HEK293T (cell line): Measurements from ENCODE around the gene KCNH1.

Experiments used
- CTCF ChIA-PET: fragments of 350-600 bp; formaldehyde crosslinking; extraction: SDS; loops from one replicate; lab custom pipeline; 2021; ENCODE audit warnings: antibody characterized with exemption, inconsistent platforms; lab: Yijun Ruan, JAX
- POLR2A ChIA-PET: fragments of 350-600 bp; formaldehyde crosslinking; extraction: SDS; loops from one replicate; lab custom pipeline; 2020; ENCODE audit warnings: antibody characterized with exemption, inconsistent platforms; lab: Yijun Ruan, JAX
- DNase-seq: peaks from one replicate; pipeline ENCODE4 v3.0.0; 2012; ENCODE audit warnings: mixed read lengths; ENCODE audit errors: extremely low spot score
- ARNT ChIP-seq: fragments of 450-650 bp; IDR thresholded peaks from 2 replicates; pipeline ENCODE4 v1.6.1; 2017; ENCODE audit warnings: mild to moderate bottlenecking
- BHLHE40 ChIP-seq: fragments of 450-650 bp; IDR thresholded peaks from 2 replicates; pipeline ENCODE4 v1.6.1; 2016; ENCODE audit warnings: mild to moderate bottlenecking, moderate library complexity, borderline replicate concordance
- CTBP1 ChIP-seq: fragments of 450-650 bp; IDR thresholded peaks from 2 replicates; pipeline ENCODE4 v1.6.1; 2016; ENCODE audit warnings: borderline replicate concordance
- ELF4 ChIP-seq: fragments of 450-650 bp; IDR thresholded peaks from 2 replicates; pipeline ENCODE4 v1.6.1; 2017; ENCODE audit warnings: antibody characterized with exemption
- FOXA1 ChIP-seq: fragments of 450-650 bp; IDR thresholded peaks from 2 replicates; pipeline ENCODE4 v1.6.1; 2016; ENCODE audit warnings: mild to moderate bottlenecking
- FOXK2 ChIP-seq: fragments of 450-650 bp; IDR thresholded peaks from 2 replicates; pipeline ENCODE4 v1.6.1; 2016; ENCODE audit warnings: mild to moderate bottlenecking
- FOXM1 ChIP-seq: fragments of 450-650 bp; IDR thresholded peaks from 2 replicates; pipeline ENCODE4 v1.6.1; 2017; ENCODE audit warnings: mild to moderate bottlenecking, borderline replicate concordance
- HDGF ChIP-seq: fragments of 450-650 bp; IDR thresholded peaks from 2 replicates; pipeline ENCODE4 v1.6.1; 2017; ENCODE audit warnings: antibody characterized with exemption, borderline replicate concordance
- L3MBTL2 ChIP-seq: fragments of 450-650 bp; conservative IDR thresholded peaks from 2 replicates; pipeline ENCODE4 v1.6.1; 2016; ENCODE audit warnings: mild to moderate bottlenecking
- LEF1 ChIP-seq: fragments of 450-650 bp; IDR thresholded peaks from 2 replicates; pipeline ENCODE4 v1.6.1; 2017; ENCODE audit warnings: mild to moderate bottlenecking, borderline replicate concordance
- NFRKB ChIP-seq: fragments of 450-650 bp; IDR thresholded peaks from 2 replicates; pipeline ENCODE4 v1.6.1; 2016; ENCODE audit warnings: mild to moderate bottlenecking, moderate library complexity
- PKNOX1 ChIP-seq: fragments of 450-650 bp; IDR thresholded peaks from 2 replicates; pipeline ENCODE4 v1.6.1; 2016
- SP1 ChIP-seq: fragments of 450-650 bp; IDR thresholded peaks from 2 replicates; pipeline ENCODE4 v1.6.1; 2017
- SUZ12 ChIP-seq: fragments of 450-650 bp; IDR thresholded peaks from 2 replicates; pipeline ENCODE4 v1.6.1; 2016; ENCODE audit warnings: mild to moderate bottlenecking
- TARDBP ChIP-seq: fragments of 450-650 bp; IDR thresholded peaks from 2 replicates; pipeline ENCODE4 v1.6.1; 2016
- ZNF384 ChIP-seq: fragments of 450-650 bp; IDR thresholded peaks from 2 replicates; pipeline ENCODE4 v1.6.1; 2016

The KCNH1 gene

GRCh38 chr1:210723646-210724045 lies 410.3 kb downstream of the KCNH1 start:
- no peak for DNase-seq
- POLR2A ChIA-PET, result no interaction called here
- no peak for TF ChIP-seq TARDBP
- TF ChIP-seq BHLHE40, result no peak
- TF ChIP-seq ELF4, result no peak
- no peak for TF ChIP-seq ZNF384
- no peak for TF ChIP-seq SP1
- no peak for TF ChIP-seq FOXK2
- TF ChIP-seq LEF1, result no peak
- no peak for TF ChIP-seq PKNOX1
- no peak for TF ChIP-seq ARNT
- no peak for TF ChIP-seq HDGF
- no peak for TF ChIP-seq L3MBTL2
- no peak for TF ChIP-seq CTBP1
- no peak for TF ChIP-seq SUZ12
- TF ChIP-seq NFRKB, result no peak
- no peak for TF ChIP-seq FOXA1
- TF ChIP-seq FOXM1, result no peak
- CTCF ChIA-PET, result no interaction called here

- POLR2A ChIA-PET, result no interaction called here
- no peak for DNase-seq
- TF ChIP-seq ZNF384 (no peak), LEF1 (no peak), FOXM1 (no peak), FOXA1 (no peak), NFRKB (no peak), CTBP1 (no peak), ELF4 (no peak), SUZ12 (no peak), HDGF (no peak), PKNOX1 (no peak), TARDBP (no peak), ARNT (no peak), L3MBTL2 (no peak), BHLHE40 (no peak), FOXK2 (no peak), SP1 (no peak)
- CTCF ChIA-PET, result no interaction called here
These were observed 411.4 kb downstream of the KCNH1 start for GRCh38 chr1:210722410-210723081.

GRCh38 chr1:210715072-210715471 lies 418.9 kb downstream of the KCNH1 start:
- TF ChIP-seq BHLHE40 (no peak), CTBP1 (no peak), NFRKB (no peak), HDGF (no peak), FOXM1 (no peak), FOXA1 (no peak), LEF1 (no peak), TARDBP (no peak), FOXK2 (no peak)
- ChIA-PET CTCF (interaction anchor here (0.6 kb wide), 1 partner anchor 208 kb away, joined by 3 read pairs; no protein-coding TSS in a partner anchor), POLR2A (no interaction called here)
- no peak for DNase-seq

- POLR2A ChIA-PET, result no interaction called here
- no peak for DNase-seq
These were observed 421.9 kb downstream of the KCNH1 start for GRCh38 chr1:210711825-210712612.

GRCh38 chr1:210709701-210710100 lies 424.2 kb downstream of the KCNH1 start:
- ChIA-PET POLR2A (no interaction called here), CTCF (no interaction called here)
- no peak for DNase-seq
- TF ChIP-seq FOXK2 (no peak), PKNOX1 (no peak), SUZ12 (no peak), NFRKB (no peak), BHLHE40 (no peak), TARDBP (no peak), FOXM1 (no peak), HDGF (no peak), ELF4 (no peak)

More at GRCh38 chr1:210711825-210712612, 421.9 kb downstream of the KCNH1 start:
- TF ChIP-seq BHLHE40 (no peak), FOXM1 (no peak), NFRKB (no peak), ELF4 (no peak), TARDBP (no peak), SP1 (no peak), CTBP1 (no peak), SUZ12 (no peak), FOXK2 (no peak), L3MBTL2 (no peak), ZNF384 (no peak)
- CTCF ChIA-PET, result no interaction called here
